Panc1 (cell line): ENCODE data around the gene KCNN3. TPM values are rescaled to one million over a fixed set of nuclear protein-coding genes. Genes with fewer than 3 reads are reported as not detected.
"Not testable (repeated sequence)": the region's sequence is repeated elsewhere in the genome, so short reads cannot be mapped to it uniquely, and the experiment has no call there.

ENCODE experiments used
- ATAC-seq: fragments of 200-7000 bp; cut with Tn5 transposase; 2 replicates; pipeline ENCODE4 v1.9.1; 2020; ENCODE audit warnings: mild to moderate bottlenecking, moderate library complexity
- BruUV-seq: library from RNA; stranded (reverse); fragments of 400-500 nt; replicated peaks from 2 replicates; lab custom pipeline; 2021; lab: Mats Ljungman, UMichigan
- CTCF ChIA-PET: fragments of 300-600 bp; sonication (Branson Sonifier 250); formaldehyde crosslinking; loops from one replicate; lab custom pipeline; 2022; ENCODE audit warnings: antibody characterized with exemption; lab: Charles Lee
- POLR2A ChIA-PET: fragments of 300-600 bp; sonication (Branson Sonifier 250); formaldehyde crosslinking; loops from one replicate; lab custom pipeline; 2022; ENCODE audit warnings: antibody characterized with exemption; lab: Charles Lee
- DNase-seq: peaks from one replicate; pipeline ENCODE4 v3.0.0-alpha.2; 2010; ENCODE audit warnings: low read depth, low spot score
- H3K27ac ChIP-seq: 2 replicates; pipeline ENCODE4 v1.5.1; 2011; ENCODE audit warnings: mild to moderate bottlenecking, low read length, inconsistent platforms
- H3K27me3 ChIP-seq: fragments of 200-500 bp; sonication (Bioruptor generic); 2 replicates; pipeline ENCODE4 v1.6.0; 2014; ENCODE audit warnings: low read length, inconsistent platforms; ENCODE audit not compliant: control insufficient read depth, insufficient read depth
- H3K36me3 ChIP-seq: fragments of 200-500 bp; sonication (Bioruptor generic); 2 replicates; pipeline ENCODE4 v1.5.1; 2014; ENCODE audit warnings: inconsistent platforms, mild to moderate bottlenecking, low read length, moderate library complexity; ENCODE audit not compliant: control insufficient read depth, insufficient read depth
- H3K4me1 ChIP-seq: 2 replicates; pipeline ENCODE4 v1.5.1; 2011; ENCODE audit warnings: inconsistent platforms, mild to moderate bottlenecking, low read length, moderate library complexity; ENCODE audit not compliant: control insufficient read depth, insufficient read depth
- H3K4me3 ChIP-seq, 2 experiments: 2 replicates each; pipeline ENCODE4 v1.5.1; 2011 to 2012; ENCODE audit warnings: low read depth in 2 of 2, low read length in 2 of 2, mild to moderate bottlenecking in 2 of 2, inconsistent platforms in 1 of 2, moderate library complexity in 1 of 2
- H3K9me3 ChIP-seq: fragments of 200-500 bp; sonication (Bioruptor generic); 2 replicates; pipeline ENCODE4 v1.5.1; 2014; ENCODE audit warnings: low read depth, mild to moderate bottlenecking, inconsistent platforms, low read length, moderate library complexity; ENCODE audit not compliant: control insufficient read depth, insufficient read depth
- POLR2AphosphoS5 ChIP-seq: IDR thresholded peaks from 2 replicates; pipeline ENCODE4 v1.6.1; 2012; ENCODE audit warnings: mild to moderate bottlenecking, low read depth, low read length, moderate library complexity
- SIN3A ChIP-seq: IDR thresholded peaks from 2 replicates; pipeline ENCODE4 v1.6.1; 2012; ENCODE audit warnings: low read depth, mild to moderate bottlenecking, low read length, moderate library complexity, borderline replicate concordance; ENCODE audit not compliant: insufficient read depth
- TCF7L2 ChIP-seq: IDR thresholded peaks from 2 replicates; pipeline ENCODE4 v1.6.1; 2011; ENCODE audit warnings: mild to moderate bottlenecking, low read depth, low read length, inconsistent platforms
- in situ Hi-C: cut with HindIII; loops from 2 replicates; pipeline ENCODE4 v1.10.0; 2016; ENCODE audit warnings: low sequenced_read_pairs, low pct_unique_long_range_greater_than_20kb
- intact Hi-C: fragments of 100-400 bp; cut with micrococcal nuclease; formaldehyde crosslinking; loops from one replicate; pipeline ENCODE4 v1.10.0; 2022; ENCODE audit not compliant: unreplicated experiment
- total RNA-seq: library from RNA; stranded (reverse); gene quantifications from one replicate; pipeline ENCODE4 v1.2.1, GENCODE V29; 2021; ENCODE audit not compliant: unreplicated experiment
- TF ChIP-seq, protein P1 (sequence below), 2 experiments: IDR thresholded peaks; 2 replicates each; pipeline ENCODE4 v1.6.1; 2011 to 2012; ENCODE audit warnings: low read depth in 2 of 2, control low read depth in 1 of 2, low read length in 1 of 2, mild to moderate bottlenecking in 1 of 2, moderate library complexity in 1 of 2; ENCODE audit not compliant: insufficient read depth in 1 of 2
- TF ChIP-seq, protein P2 (sequence below): fragments of 450-650 bp; IDR thresholded peaks from 2 replicates; pipeline ENCODE4 v1.5.1; 2017; ENCODE audit warnings: mild to moderate bottlenecking

KCNN3 gene
- total RNA-seq, 1 experiment from 2014 or later = 0.05 TPM

DNA sequence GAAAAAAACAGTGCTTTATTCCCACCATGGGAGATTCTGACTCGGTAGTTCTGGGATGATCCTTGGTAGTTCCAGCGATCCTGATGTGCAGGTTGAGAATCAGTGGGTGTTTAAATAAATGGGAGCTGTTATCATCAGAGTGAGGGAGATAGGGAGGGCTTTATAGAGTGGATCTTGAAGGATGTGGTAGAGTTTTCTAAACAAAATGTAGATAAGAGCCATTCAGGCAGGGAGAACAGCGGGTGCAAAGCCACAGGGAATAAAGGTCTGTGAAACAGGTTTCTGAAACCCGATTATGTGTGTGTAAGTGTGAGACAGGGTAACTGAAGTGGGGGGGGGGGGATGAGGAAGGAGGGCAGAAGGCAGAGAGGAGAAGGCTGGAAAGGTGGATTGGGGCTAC, 186.3 kb downstream of the KCNN3 start:
- Histone ChIP-seq H3K9me3 (no peaks in the 10 kb centered on the region), H3K27me3 (peaks cover 8% of the 10 kb centered on the region), H3K4me1 (no peaks in the 10 kb centered on the region; the same call in 1 of the 2 replicates), H3K36me3 (no peaks in the 10 kb centered on the region), H3K27ac (no peak overlapping the region), H3K4me3 (no peak overlapping the region)
- ATAC-seq (no peak), DNase-seq (no peak)
- intact Hi-C loops = no loop called here
- POLR2A ChIA-PET = interaction anchor here (0.6 kb wide), 1 partner anchor 356 kb away, joined by 3 read pairs; no protein-coding TSS in a partner anchor
- CTCF ChIA-PET = no interaction called here
- no TSS peak for BruUV-seq
- in situ Hi-C loops = no loop called here
- no peak for TF ChIP-seq POLR2AphosphoS5
- TF ChIP-seq TCF7L2 = no peak
- no peak for TF ChIP-seq SIN3A
- TF ChIP-seq, protein P1, sequence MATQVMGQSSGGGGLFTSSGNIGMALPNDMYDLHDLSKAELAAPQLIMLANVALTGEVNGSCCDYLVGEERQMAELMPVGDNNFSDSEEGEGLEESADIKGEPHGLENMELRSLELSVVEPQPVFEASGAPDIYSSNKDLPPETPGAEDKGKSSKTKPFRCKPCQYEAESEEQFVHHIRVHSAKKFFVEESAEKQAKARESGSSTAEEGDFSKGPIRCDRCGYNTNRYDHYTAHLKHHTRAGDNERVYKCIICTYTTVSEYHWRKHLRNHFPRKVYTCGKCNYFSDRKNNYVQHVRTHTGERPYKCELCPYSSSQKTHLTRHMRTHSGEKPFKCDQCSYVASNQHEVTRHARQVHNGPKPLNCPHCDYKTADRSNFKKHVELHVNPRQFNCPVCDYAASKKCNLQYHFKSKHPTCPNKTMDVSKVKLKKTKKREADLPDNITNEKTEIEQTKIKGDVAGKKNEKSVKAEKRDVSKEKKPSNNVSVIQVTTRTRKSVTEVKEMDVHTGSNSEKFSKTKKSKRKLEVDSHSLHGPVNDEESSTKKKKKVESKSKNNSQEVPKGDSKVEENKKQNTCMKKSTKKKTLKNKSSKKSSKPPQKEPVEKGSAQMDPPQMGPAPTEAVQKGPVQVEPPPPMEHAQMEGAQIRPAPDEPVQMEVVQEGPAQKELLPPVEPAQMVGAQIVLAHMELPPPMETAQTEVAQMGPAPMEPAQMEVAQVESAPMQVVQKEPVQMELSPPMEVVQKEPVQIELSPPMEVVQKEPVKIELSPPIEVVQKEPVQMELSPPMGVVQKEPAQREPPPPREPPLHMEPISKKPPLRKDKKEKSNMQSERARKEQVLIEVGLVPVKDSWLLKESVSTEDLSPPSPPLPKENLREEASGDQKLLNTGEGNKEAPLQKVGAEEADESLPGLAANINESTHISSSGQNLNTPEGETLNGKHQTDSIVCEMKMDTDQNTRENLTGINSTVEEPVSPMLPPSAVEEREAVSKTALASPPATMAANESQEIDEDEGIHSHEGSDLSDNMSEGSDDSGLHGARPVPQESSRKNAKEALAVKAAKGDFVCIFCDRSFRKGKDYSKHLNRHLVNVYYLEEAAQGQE (IDR thresholded peaks at IDR 0.05; ENCODE audit: insufficient read depth in 1 of 2, low read depth in 2 of 2, low read length in 1 of 2) = no peak

DNA sequence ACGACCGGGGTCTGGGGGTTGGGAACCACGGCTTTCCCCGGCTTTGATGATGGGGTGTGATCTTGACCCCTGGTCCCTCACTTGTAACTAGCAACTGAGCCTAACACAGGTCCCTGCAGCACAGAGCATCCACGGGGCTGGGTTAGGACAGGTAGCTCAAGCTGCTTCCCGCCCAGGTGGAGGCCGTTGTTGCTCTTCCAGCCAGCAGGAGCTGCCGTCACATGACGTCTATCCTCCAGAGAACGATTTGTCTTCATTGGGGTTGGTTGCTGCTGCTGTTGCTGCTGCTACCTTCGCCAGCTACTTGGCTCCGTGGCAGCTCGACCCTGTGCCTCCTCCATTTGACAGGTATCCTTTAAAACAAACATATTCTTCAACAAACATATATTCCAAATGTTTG, 187.8 kb downstream of the KCNN3 start:
- H3K27ac ChIP-seq = no peak overlapping the region
- TF ChIP-seq, protein P2, sequence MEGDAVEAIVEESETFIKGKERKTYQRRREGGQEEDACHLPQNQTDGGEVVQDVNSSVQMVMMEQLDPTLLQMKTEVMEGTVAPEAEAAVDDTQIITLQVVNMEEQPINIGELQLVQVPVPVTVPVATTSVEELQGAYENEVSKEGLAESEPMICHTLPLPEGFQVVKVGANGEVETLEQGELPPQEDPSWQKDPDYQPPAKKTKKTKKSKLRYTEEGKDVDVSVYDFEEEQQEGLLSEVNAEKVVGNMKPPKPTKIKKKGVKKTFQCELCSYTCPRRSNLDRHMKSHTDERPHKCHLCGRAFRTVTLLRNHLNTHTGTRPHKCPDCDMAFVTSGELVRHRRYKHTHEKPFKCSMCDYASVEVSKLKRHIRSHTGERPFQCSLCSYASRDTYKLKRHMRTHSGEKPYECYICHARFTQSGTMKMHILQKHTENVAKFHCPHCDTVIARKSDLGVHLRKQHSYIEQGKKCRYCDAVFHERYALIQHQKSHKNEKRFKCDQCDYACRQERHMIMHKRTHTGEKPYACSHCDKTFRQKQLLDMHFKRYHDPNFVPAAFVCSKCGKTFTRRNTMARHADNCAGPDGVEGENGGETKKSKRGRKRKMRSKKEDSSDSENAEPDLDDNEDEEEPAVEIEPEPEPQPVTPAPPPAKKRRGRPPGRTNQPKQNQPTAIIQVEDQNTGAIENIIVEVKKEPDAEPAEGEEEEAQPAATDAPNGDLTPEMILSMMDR = no peak
- TF ChIP-seq POLR2AphosphoS5 (no peak), SIN3A (no peak), TCF7L2 (no peak)
- TF ChIP-seq, protein P1 (IDR thresholded peaks at IDR 0.05; ENCODE audit: insufficient read depth in 1 of 2, low read depth in 2 of 2, low read length in 1 of 2) = no peak
- H3K4me3 ChIP-seq = no peak overlapping the region
- ATAC-seq (no peak), DNase-seq (no peak)
- ChIA-PET POLR2A (no interaction called here), CTCF (no interaction called here)
- intact Hi-C loops = no loop called here
- H3K9me3 ChIP-seq = no peaks in the 10 kb centered on the region
- no peaks in the 10 kb centered on the region for H3K36me3 ChIP-seq
- H3K27me3 ChIP-seq = peaks cover 4% of the 10 kb centered on the region
- in situ Hi-C loops = no loop called here
- no peaks in the 10 kb centered on the region; the same call in 1 of the 2 replicates for H3K4me1 ChIP-seq
- no TSS peak for BruUV-seq

DNA sequence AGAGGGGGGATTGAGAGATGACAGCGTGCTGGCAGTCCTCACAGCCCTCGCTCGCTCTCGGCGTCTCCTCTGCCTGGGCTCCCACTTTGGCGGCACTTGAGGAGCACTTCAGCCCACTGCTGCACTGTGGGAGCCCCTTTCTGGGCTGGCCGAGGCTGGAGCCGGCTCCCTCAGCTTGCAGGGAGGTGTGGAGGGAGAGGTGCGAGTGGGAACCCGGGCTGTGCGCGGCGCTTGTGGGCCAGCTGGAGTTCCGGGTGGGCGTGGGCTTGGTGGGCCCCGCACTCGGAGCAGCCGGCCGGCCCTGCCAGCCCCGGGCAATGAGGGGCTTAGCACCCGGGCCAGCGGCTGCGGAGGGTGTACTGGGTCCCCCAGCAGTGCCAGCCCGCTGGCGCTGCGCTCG, 192.2 kb downstream of the KCNN3 start:
- H3K27me3 ChIP-seq, intact Hi-C loops, H3K36me3 ChIP-seq, H3K4me1 ChIP-seq, H3K9me3 ChIP-seq, DNase-seq, ATAC-seq, BruUV-seq, H3K27ac ChIP-seq, CTCF ChIA-PET, POLR2A ChIA-PET, H3K4me3 ChIP-seq, in situ Hi-C loops: not testable (repeated sequence)

DNA sequence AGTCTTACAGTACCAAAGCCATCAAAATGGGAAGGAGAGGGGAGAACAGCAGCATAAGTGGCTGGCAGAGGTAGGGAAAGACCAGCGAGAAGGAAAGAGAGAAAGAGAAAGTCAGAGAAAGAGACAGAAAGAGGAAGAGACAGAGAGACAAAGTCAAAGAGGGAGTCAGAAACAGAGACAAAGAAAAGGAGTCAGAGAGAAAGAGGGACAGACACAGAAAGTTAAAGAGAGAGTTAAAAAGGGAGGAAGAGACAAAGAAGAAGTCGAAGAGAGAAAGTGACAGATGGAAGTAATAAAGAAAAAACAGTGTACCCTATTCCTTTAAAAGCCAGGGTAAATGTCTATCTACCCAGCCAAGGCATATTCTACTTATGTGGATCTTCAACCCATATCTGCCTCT, 193.2 kb downstream of the KCNN3 start:
- H3K4me3 ChIP-seq, H3K36me3 ChIP-seq, intact Hi-C loops, H3K4me1 ChIP-seq, H3K9me3 ChIP-seq, in situ Hi-C loops, H3K27ac ChIP-seq, POLR2A ChIA-PET, H3K27me3 ChIP-seq, ATAC-seq, CTCF ChIA-PET, DNase-seq, BruUV-seq: not testable (repeated sequence)
